SK-N-SH (cell line): ENCODE measurements around the gene SLC35F1. TPM values are rescaled to one million over a fixed set of nuclear protein-coding genes. Genes with fewer than 3 reads are reported as not detected.

Source experiments
- CTCF ChIA-PET: fragments of 300-600, 350-600 bp; formaldehyde crosslinking; extraction: SDS; loops from one replicate; lab custom pipeline; 2021; lab: Yijun Ruan, JAX
- POLR2A ChIA-PET: fragments of 350-600 bp; sonication (Branson Sonifier 250); formaldehyde crosslinking; extraction: SDS; loops from one replicate; lab custom pipeline; 2020; ENCODE audit warnings: antibody characterized with exemption, inconsistent platforms; lab: Yijun Ruan, JAX
- DNase-seq: peaks from one replicate; pipeline ENCODE4 v3.0.0; 2012
- H2AFZ ChIP-seq: fragments of 200-600 bp; sonication (generic); 2 replicates; pipeline ENCODE4 v1.8.1; 2016; ENCODE audit warnings: antibody characterized with exemption, mild to moderate bottlenecking, low read depth
- H3F3A ChIP-seq: fragments of 200-600 bp; sonication (generic); replicated peaks from 2 replicates; pipeline ENCODE3; 2016; ENCODE audit warnings: antibody characterized with exemption, mild to moderate bottlenecking; ENCODE audit not compliant: insufficient read depth
- H3K27ac ChIP-seq, 2 experiments: fragments of 200-500 bp in 1 of 2; fragments of 200-600 bp in 1 of 2; sonication (Bioruptor generic) in 1 of 2; sonication (generic), shearing (Covaris generic) in 1 of 2; 2 replicates each; pipeline versions ENCODE4 v1.5.1 to v1.6.1; 2014 to 2016; ENCODE audit warnings: low read depth in 2 of 2, inconsistent platforms in 1 of 2, low read length in 1 of 2, mild to moderate bottlenecking in 1 of 2, mixed read lengths in 1 of 2
- H3K27me3 ChIP-seq: fragments of 200-600 bp; sonication (generic), shearing (Covaris generic); 2 replicates; pipeline ENCODE4 v1.6.1; 2016; ENCODE audit warnings: mixed run types; ENCODE audit not compliant: insufficient read depth
- H3K36me3 ChIP-seq, 2 experiments: fragments of 200-500 bp in 1 of 2; fragments of 200-600 bp in 1 of 2; sonication (Bioruptor generic) in 1 of 2; sonication (generic) in 1 of 2; replicated peaks in 1 of 2; 2 replicates each; pipeline versions ENCODE3 to v1.5.1; 2014 to 2016; ENCODE audit warnings: low read length in 1 of 2, mild to moderate bottlenecking in 1 of 2; ENCODE audit not compliant: insufficient read depth in 2 of 2, control insufficient read depth in 1 of 2
- H3K4me1 ChIP-seq, 2 experiments: fragments of 200-500 bp in 1 of 2; fragments of 200-600 bp in 1 of 2; sonication (Bioruptor generic) in 1 of 2; sonication (generic), shearing (Covaris generic) in 1 of 2; 2 replicates each; pipeline versions ENCODE4 v1.5.1 to v1.6.1; 2014 to 2016; ENCODE audit warnings: low read depth in 1 of 2, low read length in 1 of 2, mixed run types in 1 of 2; ENCODE audit not compliant: insufficient read depth in 2 of 2, control insufficient read depth in 1 of 2
- H3K4me2 ChIP-seq: fragments of 200-600 bp; sonication (generic), shearing (Covaris generic); 2 replicates; pipeline ENCODE4 v1.6.1; 2017; ENCODE audit warnings: mixed run types
- H3K4me3 ChIP-seq, 2 experiments: fragments of 200-500 bp in 1 of 2; fragments of 200-600 bp in 1 of 2; sonication (Bioruptor generic) in 1 of 2; sonication (generic), shearing (Covaris generic) in 1 of 2; 2 replicates each; pipeline versions ENCODE4 v1.5.1 to v1.8.1; 2014 to 2016; ENCODE audit warnings: low read depth in 2 of 2, inconsistent platforms in 1 of 2, low read length in 1 of 2, mild to moderate bottlenecking in 1 of 2, mixed read lengths in 1 of 2, moderate library complexity in 1 of 2
- H3K79me2 ChIP-seq: fragments of 200-600 bp; sonication (generic); 2 replicates; pipeline ENCODE4 v1.8.1; 2017; ENCODE audit warnings: mild to moderate bottlenecking; ENCODE audit not compliant: insufficient read depth
- H3K9ac ChIP-seq: fragments of 200-600 bp; sonication (generic); 2 replicates; pipeline ENCODE4 v1.6.1; 2017; ENCODE audit warnings: mixed run types
- H3K9me2 ChIP-seq: fragments of 200-600 bp; sonication (generic); 2 replicates; pipeline ENCODE4 v1.6.1; 2017; ENCODE audit warnings: mixed run types
- H3K9me3 ChIP-seq: fragments of 200-600 bp; sonication (generic); 2 replicates; pipeline ENCODE4 v1.6.1; 2017; ENCODE audit warnings: mixed run types, mild to moderate bottlenecking, moderate library complexity
- H4K20me1 ChIP-seq: fragments of 200-600 bp; sonication (generic); 2 replicates; pipeline ENCODE4 v1.6.1; 2017; ENCODE audit warnings: mild to moderate bottlenecking, mixed run types; ENCODE audit not compliant: insufficient read depth
- EZH2phosphoT487 ChIP-seq: fragments of 200-600 bp; sonication (generic); IDR thresholded peaks from 2 replicates; pipeline ENCODE4 v1.6.1; 2017; ENCODE audit warnings: low read depth, mixed run types, mild to moderate bottlenecking, antibody characterized with exemption, moderate library complexity, borderline replicate concordance
- FOSL2 ChIP-seq: IDR thresholded peaks from 2 replicates; pipeline ENCODE4 v1.4.0; 2012; ENCODE audit warnings: low read depth, mild to moderate bottlenecking, moderate library complexity, borderline replicate concordance
- GABPA ChIP-seq: IDR thresholded peaks from 2 replicates; pipeline ENCODE4 v1.4.0; 2012; ENCODE audit warnings: low read depth, mild to moderate bottlenecking
- JUND ChIP-seq: IDR thresholded peaks from 2 replicates; pipeline ENCODE4 v1.4.0; 2012
- MEF2A ChIP-seq: IDR thresholded peaks from 2 replicates; pipeline ENCODE4 v1.4.0; 2012; ENCODE audit warnings: low read depth, borderline replicate concordance
- NRF1 ChIP-seq: IDR thresholded peaks from 2 replicates; pipeline ENCODE4 v1.6.1; 2012; ENCODE audit warnings: low read depth, mild to moderate bottlenecking, low read length
- PBX3 ChIP-seq: IDR thresholded peaks from 2 replicates; pipeline ENCODE4; 2012
- POLR2AphosphoS5 ChIP-seq: IDR thresholded peaks from 2 replicates; pipeline ENCODE4 v1.6.1; 2012; ENCODE audit warnings: low read depth, low read length
- REST ChIP-seq: IDR thresholded peaks from 2 replicates; pipeline ENCODE4 v1.6.1; 2012; ENCODE audit warnings: mild to moderate bottlenecking, low read depth, low read length, moderate library complexity
- RXRA ChIP-seq: IDR thresholded peaks from 2 replicates; pipeline ENCODE4 v1.4.0; 2012; ENCODE audit warnings: low read depth, mild to moderate bottlenecking, borderline replicate concordance
- ZBTB33 ChIP-seq: IDR thresholded peaks from 2 replicates; pipeline ENCODE4 v1.4.0; 2012; ENCODE audit warnings: low read depth, borderline replicate concordance
- WGBS: methylation state at CpG from one replicate; pipeline ENCODE4 v1.1.6; 2017; ENCODE audit warnings: low lambda C conversion rate; 5-methylcytosine and 5-hydroxymethylcytosine counted together
- polyA plus RNA-seq, 3 experiments: library from polyadenylated mRNA; depleted of rRNA; stranded (reverse); fragments of >200 nt; gene quantifications; 2 replicates each; pipeline ENCODE4 v1.2.3, GENCODE V29; 2012
- TF ChIP-seq, protein P1 (sequence below): fragments of 200-600 bp; sonication (generic); IDR thresholded peaks from 2 replicates; pipeline ENCODE4 v1.6.1; 2017; ENCODE audit warnings: antibody characterized with exemption, mild to moderate bottlenecking, moderate library complexity
- TF ChIP-seq, protein P2 (sequence below): fragments of 150-350 bp; IDR thresholded peaks from 2 replicates; pipeline ENCODE4 v1.6.1; 2016; ENCODE audit warnings: mild to moderate bottlenecking, low read depth, low read length

Gene SLC35F1
- polyA plus RNA-seq, 1 of the 3 experiments (the other 2 are of a cell fraction): under 0.01 TPM

DNA sequence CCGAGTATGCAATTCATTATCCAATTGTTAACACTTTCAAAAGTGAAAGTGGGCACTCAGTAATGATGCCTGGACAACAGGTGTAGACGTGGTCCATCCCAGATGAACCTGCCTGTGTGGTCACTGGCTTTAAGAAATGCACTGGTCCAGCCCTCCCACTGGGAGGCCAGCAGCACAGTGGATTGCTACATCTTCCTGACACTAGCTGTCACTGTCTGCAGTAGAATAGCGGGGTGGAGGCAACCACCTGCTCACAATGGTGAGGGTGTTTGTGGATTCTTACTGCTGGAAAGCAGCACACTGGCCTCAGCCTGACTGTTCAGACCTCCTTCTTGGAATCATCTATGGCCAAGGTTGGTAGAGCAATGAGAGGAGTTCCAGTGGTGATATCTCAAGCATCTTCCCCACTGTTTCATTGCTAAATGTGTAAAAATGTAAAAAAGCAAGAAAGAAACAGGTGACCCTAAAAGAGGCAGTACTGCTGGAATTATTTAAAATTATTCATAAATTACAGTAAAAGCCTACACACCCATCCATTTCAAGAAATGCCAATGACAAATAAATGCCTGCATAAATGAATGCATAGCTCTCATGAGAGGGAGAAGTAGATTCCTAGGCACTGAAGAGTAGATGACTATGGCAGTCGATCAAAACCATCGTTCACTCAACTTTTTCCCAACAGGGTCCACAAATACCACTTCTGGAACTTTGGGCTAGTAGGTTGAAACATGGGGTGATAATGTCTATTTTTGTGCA is 413.0 kb downstream of the SLC35F1 start:
- no peaks in the 10 kb centered on the region for H3K36me3 ChIP-seq
- H3K4me2 ChIP-seq: no peak overlapping the region
- H3K27me3 ChIP-seq: no peaks in the 10 kb centered on the region
- H3K4me1 ChIP-seq: no peaks in the 10 kb centered on the region
- CTCF ChIA-PET: no interaction called here
- POLR2A ChIA-PET: no interaction called here
- no peaks in the 10 kb centered on the region for H3K79me2 ChIP-seq
- H3K27ac ChIP-seq: no peak overlapping the region
- no peak for DNase-seq
- H3K9me3 ChIP-seq: no peaks in the 10 kb centered on the region
- no peak overlapping the region for H2AFZ ChIP-seq
- no peaks in the 10 kb centered on the region for H3K9me2 ChIP-seq
- no peaks in the 10 kb centered on the region for H4K20me1 ChIP-seq
- H3F3A ChIP-seq: no peaks in the 10 kb centered on the region
- no peak overlapping the region for H3K4me3 ChIP-seq
- TF ChIP-seq JUND (no peak), FOSL2 (no peak), NRF1 (no peak), POLR2AphosphoS5 (no peak), EZH2phosphoT487 (no peak), ZBTB33 (no peak)
- WGBS: 59% methylated on average over 4 of the region's 5 CpGs
- H3K9ac ChIP-seq: no peak overlapping the region

- Histone ChIP-seq H3K36me3 (no peaks in the 10 kb centered on the region), H3K79me2 (no peaks in the 10 kb centered on the region), H3K4me1 (no peaks in the 10 kb centered on the region), H3K27me3 (no peaks in the 10 kb centered on the region), H3F3A (no peaks in the 10 kb centered on the region), H3K9ac (no peak overlapping the region), H3K4me3 (no peak overlapping the region), H3K4me2 (no peak overlapping the region), H3K27ac (no peak overlapping the region), H2AFZ (no peak overlapping the region), H3K9me3 (no peaks in the 10 kb centered on the region), H4K20me1 (no peaks in the 10 kb centered on the region), H3K9me2 (no peaks in the 10 kb centered on the region)
- 22% methylated on average over 2 of the region's 2 CpGs for WGBS
- no peak for DNase-seq
- ChIA-PET POLR2A (no interaction called here), CTCF (no interaction called here)
- TF ChIP-seq REST: no peak
- TF ChIP-seq ZBTB33: no peak
- TF ChIP-seq, protein P1, sequence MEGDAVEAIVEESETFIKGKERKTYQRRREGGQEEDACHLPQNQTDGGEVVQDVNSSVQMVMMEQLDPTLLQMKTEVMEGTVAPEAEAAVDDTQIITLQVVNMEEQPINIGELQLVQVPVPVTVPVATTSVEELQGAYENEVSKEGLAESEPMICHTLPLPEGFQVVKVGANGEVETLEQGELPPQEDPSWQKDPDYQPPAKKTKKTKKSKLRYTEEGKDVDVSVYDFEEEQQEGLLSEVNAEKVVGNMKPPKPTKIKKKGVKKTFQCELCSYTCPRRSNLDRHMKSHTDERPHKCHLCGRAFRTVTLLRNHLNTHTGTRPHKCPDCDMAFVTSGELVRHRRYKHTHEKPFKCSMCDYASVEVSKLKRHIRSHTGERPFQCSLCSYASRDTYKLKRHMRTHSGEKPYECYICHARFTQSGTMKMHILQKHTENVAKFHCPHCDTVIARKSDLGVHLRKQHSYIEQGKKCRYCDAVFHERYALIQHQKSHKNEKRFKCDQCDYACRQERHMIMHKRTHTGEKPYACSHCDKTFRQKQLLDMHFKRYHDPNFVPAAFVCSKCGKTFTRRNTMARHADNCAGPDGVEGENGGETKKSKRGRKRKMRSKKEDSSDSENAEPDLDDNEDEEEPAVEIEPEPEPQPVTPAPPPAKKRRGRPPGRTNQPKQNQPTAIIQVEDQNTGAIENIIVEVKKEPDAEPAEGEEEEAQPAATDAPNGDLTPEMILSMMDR: no peak
- TF ChIP-seq PBX3: no peak
- no peak for TF ChIP-seq GABPA
- no peak for TF ChIP-seq RXRA
- TF ChIP-seq MEF2A: no peak
- TF ChIP-seq, protein P2, sequence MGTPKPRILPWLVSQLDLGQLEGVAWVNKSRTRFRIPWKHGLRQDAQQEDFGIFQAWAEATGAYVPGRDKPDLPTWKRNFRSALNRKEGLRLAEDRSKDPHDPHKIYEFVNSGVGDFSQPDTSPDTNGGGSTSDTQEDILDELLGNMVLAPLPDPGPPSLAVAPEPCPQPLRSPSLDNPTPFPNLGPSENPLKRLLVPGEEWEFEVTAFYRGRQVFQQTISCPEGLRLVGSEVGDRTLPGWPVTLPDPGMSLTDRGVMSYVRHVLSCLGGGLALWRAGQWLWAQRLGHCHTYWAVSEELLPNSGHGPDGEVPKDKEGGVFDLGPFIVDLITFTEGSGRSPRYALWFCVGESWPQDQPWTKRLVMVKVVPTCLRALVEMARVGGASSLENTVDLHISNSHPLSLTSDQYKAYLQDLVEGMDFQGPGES: no peak
These were observed 413.6 kb downstream of the SLC35F1 start for GRCh38 chr6:118320652-118321051.
